HTERT RPE-1 (cell line): ENCODE results near the gene NKD1.

Experiments used
- in situ Hi-C: fragments of 300-500 bp; cut with MboI; formaldehyde crosslinking; loops from 4 replicates; pipeline ENCODE4 v1.14.3; 2020; ENCODE audit warnings: low sequenced_read_pairs

Gene NKD1

DNA sequence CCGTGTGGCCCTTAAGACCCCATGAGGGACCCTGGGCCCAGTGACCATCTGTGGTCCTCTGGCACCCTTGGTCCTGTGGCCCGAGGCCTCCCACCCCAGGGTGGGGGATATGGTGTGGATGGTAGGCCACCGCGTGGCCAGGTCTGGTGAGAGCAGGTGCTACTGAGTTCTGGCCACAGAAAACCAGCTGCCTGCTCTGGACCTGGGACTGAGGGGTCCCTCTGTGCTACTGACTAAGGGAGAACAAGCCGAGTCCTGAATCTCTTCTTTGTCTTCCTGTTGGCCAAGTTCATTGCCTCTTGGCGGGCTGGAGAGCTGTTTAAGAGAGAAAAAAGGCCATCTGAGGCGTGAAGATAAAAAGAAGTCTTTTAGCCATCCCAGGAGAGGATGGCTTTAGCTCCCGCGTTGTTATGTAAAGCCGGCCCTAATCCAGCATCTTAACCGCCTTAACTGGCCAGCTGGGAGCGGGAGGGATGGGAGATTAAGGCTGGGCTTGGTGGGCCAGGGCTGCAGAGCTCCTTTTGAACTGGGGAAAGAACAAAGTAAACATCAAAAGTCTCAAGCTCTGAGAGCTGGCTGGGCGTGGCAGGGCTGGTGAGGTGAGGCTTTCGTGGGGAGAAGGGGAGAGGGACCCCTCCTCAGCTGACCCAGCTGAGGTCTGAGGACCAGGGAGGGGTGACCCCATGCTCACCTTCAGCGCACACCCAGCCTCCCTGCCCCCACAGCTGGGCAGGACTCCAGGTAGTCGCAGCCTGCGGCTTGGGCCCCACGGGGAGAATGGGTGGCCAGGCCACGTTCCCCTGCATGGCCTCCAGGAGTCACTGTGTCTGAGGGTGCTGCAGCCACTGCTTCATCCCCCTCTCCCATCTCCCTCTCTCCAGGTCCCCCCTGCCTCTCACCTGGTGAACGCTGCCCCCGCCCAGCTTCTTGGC is 62.4 kb downstream of the NKD1 start:
- in situ Hi-C loops: no loop called here

DNA sequence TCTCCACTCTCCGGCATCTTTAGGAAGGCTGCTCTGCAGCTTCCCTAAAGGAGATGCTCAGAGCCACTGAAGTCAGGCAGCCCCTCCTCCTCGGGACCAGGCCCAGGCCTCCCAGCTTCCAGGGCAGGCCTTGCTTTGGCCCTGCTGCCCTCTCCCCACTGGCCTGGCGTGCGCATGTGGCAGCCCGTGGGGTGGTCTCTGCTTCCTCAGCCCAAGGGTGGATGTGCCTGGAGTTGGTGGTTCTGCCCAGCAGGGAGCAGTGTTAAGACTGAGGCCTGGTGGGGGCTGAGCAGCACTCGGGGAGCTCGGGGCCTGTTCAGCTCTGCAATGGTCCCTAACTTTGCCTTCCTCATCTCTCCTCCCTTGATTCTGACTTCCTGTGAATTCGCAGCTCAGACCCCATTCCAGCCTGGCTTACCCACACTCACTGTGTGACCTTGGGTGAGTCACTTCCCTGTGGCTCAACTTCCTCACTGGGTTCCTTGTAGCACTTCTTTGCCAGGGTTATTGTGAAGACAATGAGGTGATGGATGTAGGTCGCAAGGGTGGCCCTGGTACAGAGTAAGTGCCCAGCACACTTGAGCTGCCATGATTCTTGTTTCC is 63.2 kb downstream of the NKD1 start:
- in situ Hi-C loops: no loop called here

GRCh38 chr16:50611995-50612848 is 64.0 kb downstream of the NKD1 start:
- in situ Hi-C loops: no loop called here

- in situ Hi-C loops: no loop called here
Measured at GRCh38 chr16:50612849-50613198, 64.6 kb downstream of the NKD1 start.

DNA sequence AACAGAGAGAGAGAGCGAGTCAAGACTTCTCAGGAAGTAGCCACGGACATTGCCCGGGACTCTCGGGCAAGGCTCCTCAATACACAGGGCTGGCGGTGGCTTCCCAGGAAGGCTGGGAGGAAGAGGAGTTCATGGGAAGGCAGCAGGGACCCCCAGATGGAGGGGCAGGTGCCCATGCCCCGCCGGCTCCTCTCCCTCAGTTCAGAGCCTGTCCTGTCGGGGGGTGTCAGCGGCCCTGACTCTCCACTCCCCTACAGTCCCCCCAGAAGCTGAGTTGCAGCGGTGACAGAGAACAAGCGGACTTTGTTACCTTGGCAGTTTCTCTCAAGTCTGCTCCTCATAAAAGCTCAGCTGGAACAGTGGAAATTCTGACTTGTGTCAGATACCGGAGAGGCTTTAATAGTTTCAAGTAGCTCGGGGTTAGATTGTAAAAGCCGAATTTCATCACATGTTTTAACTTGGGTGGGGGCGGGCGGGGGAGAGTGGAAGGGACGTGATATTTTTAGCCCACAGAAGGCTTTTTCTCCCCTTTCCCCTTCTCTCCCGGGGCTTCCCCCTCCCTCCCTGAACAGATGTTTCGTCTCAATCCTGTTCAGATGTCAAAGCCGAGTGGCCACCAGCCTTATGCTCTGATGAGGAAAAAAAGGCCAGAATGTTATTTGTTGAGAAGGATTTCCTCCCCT is 65.2 kb downstream of the NKD1 start:
- in situ Hi-C loops: no loop called here

GRCh38 chr16:50613964-50614474 is 65.8 kb downstream of the NKD1 start:
- in situ Hi-C loops: no loop called here

- in situ Hi-C loops: no loop called here
Measured at GRCh38 chr16:50614955-50615724, 66.9 kb downstream of the NKD1 start.

- in situ Hi-C loops: no loop called here
Measured at GRCh38 chr16:50615891-50616290, 67.7 kb downstream of the NKD1 start.

- in situ Hi-C loops: no loop called here
Measured at GRCh38 chr16:50616386-50616785, 68.2 kb downstream of the NKD1 start.

DNA sequence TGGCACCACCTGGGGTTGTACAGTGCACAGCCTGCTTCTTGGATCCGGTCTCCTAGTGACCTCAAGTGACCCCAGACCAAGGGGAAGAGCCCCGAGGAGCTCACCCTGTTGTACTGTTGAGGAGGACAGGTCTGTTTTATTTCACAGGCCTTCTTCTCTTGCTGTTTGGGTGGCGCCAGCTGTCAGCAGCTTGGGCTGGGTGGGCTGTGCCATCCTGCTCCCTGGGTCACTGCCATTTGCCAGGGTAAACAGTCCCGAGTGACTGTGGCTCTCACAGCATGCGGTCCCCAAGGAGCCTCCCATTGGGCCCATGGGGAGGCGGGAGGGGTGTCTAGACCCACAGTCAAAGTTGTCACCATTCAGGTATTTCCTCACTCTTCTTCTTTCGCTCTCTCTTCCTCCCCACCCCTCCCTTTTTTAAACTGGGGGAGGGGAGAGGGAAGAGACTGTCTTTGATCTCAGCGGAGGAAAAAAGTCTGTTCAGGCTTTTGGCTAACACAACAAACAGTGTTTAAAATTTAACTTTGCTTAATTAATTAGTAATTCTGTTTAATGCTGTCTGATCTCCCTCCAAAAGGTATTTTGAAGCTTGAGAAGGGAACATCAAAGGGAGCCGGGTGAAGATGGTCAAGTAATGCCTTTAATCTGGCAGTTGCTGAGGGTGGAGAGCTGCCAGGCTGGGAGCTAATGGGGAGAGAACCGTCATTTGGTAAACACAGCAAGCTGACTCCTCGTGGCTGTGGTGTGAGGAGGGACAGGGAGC is 68.9 kb downstream of the NKD1 start:
- in situ Hi-C loops: no loop called here

DNA sequence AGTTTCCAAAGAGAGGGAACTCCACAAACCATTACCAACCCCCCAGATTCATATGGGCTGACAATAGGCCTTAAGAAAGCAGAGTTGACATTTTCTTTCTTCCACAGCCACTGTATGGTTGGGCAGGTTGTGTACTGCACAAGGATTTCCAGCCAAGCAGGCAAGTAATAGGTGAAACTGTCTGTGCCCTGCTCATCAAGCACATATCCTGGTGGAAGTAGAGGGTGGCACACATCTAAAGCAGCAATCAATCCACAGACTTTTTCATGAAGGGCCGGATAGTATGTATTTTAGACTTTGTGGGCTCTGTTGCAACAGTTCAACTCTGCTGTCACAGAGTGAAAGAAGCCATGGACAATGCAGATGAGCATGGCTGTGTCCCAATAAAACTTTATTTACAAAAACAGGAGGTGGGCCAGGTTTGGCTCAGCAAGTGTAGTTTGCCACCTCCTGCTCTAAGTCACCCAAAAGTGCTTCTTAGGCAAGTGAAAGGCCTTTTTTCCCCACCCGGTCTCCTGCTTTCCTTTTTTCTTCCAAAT is 69.5 kb downstream of the NKD1 start:
- in situ Hi-C loops: no loop called here

DNA sequence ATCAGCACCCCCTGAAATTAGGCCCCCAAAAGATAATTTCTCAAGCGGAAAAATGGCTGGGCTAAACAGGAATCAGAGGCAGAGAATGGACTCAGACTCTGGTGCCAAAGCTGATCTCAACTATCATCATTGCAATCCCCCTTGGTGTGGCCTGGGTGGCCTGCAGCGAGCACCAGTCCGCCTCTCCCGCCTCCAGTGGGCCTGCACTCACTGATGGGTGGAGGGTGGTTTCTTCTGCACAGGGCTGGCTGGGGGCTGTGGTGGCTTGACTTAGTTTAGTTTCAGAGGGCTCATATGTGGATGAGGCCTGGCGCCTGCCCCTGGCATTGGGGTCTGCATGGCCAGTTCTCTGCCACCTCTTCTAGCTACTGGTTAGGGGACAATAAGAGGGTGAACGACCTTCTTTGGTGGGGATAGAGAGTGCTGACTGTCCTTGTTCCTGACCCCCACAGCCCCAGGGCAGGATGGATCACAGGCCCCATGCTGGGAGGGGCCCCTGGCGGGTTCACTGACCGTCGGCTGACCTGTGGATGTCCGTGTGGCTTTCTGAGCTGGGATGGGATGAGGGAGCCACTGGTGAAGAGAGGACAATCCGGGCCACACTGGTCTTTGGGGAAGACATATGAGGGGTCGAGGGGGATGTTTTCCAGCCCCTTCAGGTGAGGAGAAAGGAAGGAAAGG is 70.2 kb downstream of the NKD1 start:
- in situ Hi-C loops: no loop called here

DNA sequence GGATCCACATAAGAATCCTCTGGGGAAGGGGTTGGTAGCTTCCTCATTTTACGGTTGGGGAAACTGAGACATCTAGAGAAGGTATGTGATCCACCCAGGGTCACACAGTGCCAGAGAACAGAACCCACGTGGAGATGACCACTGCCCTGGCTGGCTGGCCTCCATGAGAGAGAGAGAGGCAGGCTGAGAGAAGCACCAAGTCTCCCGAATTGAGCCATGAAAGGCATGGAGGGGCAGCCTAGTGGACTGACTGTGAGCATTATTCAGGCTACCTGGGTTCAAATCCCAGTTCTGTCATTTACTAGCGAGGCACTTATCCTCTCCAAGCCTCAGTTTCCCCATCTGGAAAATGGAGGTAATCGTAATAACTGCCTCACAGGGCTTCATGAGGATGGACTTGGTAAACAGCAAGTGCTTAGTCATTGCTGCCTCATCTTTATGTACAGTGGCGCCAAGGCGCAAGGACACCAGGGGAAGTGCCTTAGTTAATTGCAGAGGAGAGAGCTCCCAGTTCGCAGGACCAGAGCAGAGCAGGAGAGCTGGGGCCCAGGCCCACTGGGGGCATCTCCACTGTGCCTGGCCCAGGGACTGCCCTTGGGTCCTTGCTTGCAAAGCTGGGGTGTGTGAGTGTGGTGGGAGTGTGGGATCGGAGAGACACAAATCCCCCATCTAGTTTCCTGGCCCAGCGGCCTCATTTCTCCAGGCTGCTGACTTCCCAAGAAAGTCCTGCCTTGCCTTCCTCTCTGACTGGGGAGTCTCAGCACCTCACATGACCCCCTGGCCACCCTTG is 71.7 kb downstream of the NKD1 start:
- in situ Hi-C loops: no loop called here

DNA sequence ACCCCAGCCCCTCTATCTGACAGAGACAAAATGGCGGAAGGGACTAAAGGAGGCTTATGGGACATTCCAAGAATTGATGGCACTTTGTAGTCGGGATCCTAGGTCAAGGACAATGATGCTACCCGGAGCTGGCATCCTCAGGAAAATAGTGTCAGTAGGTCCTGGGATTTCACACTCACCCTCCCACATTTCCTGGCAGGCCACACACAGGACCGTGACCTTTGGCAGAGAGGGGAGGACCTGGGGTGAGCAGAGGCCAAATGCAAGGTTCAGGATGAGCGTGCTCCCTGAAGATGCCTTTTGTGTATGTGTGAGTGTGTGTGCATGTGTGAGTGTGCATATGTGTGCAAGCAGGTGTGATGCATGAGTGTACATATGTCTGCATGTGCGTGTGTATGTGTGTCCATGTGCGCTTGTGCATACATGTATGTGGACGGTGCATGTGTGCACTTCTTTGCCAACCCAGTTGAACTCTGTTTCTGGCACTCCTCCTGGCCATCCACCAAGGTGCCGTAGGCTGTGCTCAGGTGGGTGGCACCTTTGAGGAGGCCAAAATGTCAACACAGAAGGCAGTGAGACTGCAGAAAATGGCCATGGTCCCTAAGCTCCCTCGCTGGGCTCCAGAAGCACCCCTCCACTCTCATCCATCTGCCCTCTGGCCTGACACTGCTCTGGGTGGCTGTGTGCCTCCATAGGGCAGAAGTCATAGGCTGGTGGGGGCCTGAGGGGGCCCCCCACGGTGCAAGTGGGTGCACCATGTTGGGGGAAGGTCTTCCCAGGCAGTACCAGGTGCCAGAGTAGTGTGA is 72.7 kb downstream of the NKD1 start:
- in situ Hi-C loops: no loop called here

- in situ Hi-C loops: no loop called here
Measured at GRCh38 chr16:50621452-50621792, 73.2 kb downstream of the NKD1 start.

- in situ Hi-C loops: no loop called here
Measured at GRCh38 chr16:50622029-50622428, 73.8 kb downstream of the NKD1 start.
